HG03565 (cell line): Measurements from ENCODE around the gene CYP2A6.
"Not testable (repeated sequence)": the region's sequence is repeated elsewhere in the genome, so short reads cannot be mapped to it uniquely, and the experiment has no call there.

Experiments
- ATAC-seq: cut with Tn5 transposase; IDR thresholded peaks from one replicate; pipeline ENCODE4 v1.9.1; 2021; ENCODE audit warnings: mild to moderate bottlenecking, moderate library complexity; ENCODE audit not compliant: unreplicated experiment

CYP2A6 gene

DNA sequence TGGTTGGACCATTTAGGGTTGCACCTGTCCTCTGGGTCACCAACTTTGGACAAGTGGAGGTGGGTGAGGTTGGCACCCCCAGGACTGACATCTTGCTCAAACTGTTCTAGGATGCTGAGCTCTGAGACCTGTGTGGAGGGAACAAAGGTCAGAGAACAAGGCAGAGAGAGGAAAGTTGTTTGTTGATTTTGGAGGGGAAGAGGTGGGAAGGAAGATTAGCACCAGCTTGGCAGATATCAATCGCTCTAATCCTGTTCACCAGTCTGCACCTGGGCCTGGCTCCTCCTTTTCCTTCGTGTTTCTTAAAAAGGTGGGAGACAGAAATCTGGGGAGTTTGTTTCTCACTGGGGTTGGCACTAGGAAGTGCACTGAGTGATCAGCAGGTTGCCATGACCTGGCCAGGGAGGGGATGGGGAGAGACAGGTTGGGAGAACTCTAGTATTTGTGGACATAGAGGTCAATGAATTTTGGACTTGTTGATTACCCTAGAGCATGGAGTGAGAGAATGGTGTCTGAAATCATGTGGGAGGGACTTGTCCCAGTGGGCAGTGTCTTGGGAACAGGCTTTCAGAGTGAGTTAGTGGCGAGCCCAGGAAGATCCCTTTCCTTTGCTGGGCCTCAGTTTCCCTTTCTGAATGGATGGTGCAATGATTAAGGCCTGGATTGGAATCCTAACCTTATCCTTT lies 2.4 kb upstream of the CYP2A6 start:
- not testable (repeated sequence) for ATAC-seq

DNA sequence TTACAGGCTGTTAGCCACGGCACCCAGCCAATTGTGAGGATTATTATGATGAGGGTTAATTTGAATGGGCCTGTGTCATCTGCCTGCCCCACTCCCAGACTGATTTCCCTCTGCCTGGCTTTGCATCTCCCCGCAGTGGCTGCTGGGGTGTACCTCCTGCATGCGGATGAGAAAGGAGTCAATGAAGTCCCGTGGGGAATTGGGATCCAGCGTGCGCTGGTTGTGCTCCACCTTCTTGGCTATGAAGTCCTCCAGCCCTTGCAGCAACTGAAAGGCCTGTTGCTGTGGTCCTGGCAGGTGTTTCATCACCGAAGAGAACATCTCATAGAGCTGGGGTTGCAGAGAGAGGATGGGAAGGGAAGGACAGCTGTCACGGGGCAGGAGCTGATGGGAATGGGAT lies 3.5 kb downstream of the CYP2A6 start:
- not testable (repeated sequence) for ATAC-seq

DNA sequence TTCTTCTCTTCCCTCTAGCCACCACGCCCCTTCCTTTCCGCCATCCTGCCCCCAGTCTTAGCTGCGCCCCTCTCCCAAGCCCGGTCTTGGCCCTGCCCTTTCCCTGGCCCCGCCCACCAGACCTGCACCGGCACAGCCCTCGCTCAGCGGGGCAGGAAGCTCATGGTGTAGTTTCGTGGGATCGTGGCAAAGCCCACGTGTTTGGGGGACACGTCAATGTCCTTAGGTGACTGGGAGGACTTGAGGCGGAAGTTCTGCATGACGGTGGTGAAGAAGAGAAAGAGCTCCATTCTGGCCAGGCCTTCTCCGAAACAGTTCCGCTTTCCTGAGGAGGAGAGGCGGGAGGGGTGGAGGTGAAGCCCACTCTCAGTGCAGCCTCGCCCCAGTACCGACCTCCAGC lies 6.6 kb downstream of the CYP2A6 start:
- ATAC-seq = peak; percentile 51

DNA sequence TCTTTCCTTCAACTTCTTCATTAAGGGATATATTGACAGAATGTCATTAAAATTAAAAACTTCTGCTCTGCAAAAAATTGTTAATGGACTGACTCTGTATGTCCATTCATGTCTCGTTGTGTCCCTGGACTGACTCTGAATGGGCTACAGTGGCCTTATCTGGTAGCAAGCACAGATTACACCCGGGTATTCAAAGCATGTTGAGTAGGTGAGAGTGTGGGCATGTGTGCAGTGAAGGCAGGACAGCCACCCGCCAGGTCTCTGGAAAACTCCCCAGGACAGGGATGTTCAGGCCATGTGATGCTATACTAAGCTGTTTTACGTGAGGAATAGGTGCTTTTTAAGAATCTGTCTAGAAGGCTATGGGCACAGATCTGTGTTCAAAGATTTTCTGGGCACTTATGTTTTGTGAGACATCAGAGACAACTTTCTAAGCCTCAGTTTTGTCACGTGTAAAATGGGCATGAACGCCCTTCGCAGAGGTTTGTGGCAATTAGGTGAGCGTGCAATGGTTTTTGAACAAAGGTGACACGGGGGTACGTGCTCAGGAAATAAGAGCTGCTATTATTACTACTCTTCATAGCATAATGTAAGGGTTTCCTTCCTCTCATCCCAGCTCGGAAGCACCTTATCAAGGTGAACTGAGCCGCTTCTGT lies 7.1 kb downstream of the CYP2A6 start:
- not testable (repeated sequence) for ATAC-seq

DNA sequence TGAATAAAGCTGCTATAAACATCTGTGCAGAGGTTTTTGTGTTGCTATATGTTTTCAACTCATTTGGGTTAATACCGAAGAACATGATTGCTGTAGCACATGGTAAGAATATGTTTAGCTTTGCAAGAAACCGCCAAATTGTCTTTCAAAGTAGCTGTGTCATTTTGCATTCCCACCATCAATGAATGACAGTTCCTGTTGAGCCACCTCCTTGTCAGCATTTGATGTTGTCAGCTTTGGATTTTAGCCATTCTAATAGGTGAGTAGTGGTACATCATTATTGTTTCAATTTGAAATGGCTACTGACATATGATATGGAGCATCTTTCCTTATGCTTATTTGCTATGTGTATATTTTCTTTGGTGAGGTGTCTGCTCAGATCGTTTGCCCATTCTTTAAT lies 8.2 kb downstream of the CYP2A6 start:
- not testable (repeated sequence) for ATAC-seq

DNA sequence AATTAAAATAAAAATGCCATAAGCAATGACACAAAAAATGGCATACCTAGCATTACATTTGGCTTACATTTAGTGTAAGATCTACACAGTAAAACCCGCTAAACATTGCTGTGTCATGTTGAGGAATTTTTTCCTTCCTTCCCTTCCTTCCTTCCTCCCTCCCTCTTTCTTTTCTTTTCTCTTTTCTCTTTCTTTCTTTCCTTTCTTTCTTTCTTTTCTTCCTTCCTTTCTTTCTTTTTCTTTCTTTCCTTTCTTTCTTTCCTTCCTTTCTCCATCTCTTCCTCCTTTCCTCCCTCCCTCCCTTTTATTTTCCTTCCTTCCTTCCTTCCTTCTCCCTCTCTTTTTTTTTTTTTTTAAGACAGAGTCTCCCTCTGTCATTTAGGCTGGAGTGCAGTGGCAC lies 11.8 kb downstream of the CYP2A6 start:
- not testable (repeated sequence) for ATAC-seq

DNA sequence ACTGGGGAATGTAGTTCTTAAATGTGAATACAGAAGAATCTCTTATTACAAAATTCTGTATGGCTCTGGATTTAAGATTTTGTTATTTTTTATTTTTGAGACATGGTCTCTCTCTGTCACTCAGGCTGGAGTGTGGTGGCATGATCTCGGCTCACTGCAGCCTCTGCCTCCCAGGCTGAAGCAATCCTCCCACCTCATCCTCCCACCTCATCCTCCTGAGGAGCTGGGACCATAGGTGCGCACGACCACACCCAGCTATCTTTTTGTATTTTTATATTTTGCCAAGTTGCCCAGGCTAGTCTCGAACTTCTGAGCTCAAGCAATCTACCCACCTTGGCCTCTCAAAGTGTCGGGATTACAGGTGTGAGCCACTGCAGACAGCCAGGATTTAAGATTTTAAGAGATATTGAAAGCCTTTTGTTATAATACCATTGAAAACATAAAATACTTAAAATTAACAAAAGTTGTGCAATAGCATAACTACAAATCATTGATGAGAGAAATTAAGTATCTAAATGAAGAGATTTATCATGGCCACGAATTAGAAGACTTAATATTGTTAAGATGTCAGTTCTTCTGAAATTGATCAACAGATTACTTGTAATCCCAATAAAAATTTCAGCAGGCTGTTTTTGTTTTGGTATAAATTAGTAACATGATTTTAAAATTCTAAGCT lies 13.4 kb downstream of the CYP2A6 start:
- ATAC-seq = no peak

DNA sequence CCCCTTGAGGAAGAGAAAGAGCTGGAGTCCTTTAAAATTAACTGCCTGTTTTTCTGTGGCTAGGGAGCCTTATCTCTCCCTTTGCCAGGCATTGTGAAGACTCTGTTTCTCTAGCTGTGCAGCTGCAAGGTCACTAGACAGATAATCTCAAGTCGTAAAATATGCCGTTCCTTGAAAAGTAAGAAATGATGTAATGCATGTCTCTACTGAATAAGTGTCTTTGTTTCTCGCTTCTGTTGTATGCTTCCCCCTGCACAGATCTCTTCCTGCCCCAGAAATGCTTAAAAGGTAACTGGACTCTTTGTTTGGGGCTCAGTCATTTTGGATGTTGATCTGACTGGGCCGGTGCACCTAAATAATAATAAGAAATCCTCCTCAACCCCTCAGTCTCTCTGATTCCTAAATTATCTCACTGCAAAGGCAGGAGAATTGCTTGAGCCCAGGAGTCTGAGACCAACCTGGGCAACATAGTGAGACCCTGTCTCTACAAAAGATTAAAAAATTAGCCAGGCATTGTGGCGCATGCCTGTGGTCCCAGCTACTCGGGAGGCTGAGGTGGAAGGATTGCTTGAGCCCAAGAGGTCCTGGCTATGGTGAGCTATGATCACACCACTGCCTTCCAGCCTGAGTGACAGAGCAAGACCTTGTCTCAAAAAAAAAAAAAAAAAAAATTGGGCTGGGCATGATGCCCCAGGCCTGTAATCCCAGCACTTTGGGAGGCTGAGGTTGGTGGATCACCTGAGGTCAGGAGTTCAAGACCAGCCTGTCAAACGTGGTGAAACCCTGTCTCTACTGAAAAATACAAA lies 16.3 kb downstream of the CYP2A6 start:
- not testable (repeated sequence) for ATAC-seq

DNA sequence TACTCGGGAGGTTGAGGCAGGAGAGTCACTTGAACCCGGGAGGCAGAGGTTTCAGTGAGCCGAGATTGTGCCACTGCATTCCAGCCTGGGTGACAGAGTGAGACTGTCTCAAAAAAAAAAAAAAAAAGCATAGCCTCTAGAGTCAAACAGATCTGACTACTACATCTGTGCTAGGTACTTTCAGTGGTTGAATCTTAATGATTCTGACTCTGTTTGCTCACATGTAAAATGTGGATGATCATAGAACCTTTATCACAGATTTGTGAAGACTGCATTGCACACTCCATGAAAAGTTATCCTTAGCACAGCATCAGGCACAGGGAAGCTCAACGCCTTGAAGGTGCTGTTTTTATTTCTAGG lies 17.8 kb downstream of the CYP2A6 start:
- ATAC-seq = not testable (repeated sequence)

DNA sequence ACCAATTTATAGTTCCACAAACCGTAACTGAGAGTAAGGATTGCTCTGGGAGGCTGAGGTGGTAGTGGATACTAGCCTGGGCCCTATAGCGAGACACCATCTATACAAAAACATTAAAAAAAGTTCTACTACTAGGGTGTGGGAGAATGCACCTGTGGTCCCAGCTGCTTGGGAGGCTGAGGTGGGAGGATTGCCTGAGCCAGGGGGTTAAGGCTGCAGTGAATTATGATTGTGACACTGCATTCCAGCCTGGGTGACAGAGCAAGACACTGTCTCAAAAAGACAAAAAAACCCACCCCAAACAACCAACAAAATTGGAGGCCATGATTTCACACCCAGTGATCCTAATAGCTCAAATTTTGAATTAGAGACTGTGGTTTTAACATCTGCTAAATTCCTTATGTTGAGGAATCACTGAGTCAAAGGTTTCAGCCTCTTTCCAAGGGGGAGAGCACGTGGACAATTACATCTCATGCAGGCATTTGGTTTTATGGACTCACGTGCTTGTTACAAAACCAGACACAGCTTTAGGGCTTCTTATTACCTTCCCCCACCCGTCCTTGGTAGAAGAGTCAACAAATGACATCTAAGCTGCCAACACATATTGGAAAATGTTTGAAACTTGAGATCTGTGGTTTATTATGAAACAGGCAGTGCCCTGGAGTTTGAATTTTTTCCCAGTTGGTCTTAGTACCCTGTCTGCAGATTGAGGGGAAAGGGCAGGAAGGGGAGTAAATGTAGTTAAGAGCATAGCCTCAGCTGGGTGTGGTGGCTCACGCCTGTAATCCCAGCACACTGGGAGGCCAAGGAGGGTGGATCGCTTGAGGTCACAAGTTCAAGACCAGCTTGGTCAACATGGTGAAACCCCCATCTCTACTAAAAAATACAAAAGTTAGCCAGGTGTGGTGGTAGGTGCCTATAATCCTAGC lies 18.5 kb downstream of the CYP2A6 start:
- no peak for ATAC-seq

DNA sequence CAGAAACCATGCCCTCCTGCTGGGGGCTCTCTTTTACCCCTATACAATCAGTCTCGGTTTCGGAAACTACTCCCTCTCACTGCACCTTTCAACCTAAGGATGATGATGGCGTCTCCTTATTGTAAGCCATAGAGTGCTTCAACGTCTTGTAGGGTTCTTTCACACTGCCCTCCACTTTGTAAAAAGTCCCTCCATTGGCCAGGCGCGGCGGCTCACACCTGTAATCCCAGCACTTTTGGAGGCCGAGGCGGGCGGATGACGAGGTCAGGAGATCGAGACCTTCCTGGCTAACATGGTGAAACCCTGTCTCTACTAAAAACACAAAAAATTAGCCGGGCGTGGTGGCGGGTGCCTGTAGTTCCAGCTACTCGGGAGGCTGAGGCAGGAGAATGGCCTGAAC lies 19.5 kb downstream of the CYP2A6 start:
- not testable (repeated sequence) for ATAC-seq

DNA sequence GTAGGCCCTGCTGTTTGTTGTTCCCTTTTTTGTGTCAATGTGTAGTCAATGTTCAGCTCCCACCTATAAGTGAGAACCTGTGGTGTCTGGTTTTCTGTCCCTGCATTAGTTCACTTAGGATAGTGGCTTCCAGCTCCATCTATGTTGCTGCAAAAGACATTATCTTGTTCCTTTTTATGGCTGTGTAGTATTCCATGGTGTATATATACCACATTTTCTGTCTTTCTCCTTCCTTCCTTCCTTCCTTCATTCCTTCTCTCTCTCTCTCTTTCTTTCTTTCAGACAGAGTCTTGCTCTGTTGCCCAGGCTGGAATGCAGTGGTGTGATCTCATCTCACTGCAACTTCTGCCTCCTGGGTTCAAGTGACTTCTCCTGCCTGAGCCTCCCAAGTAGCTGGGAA lies 21.0 kb downstream of the CYP2A6 start:
- no peak for ATAC-seq

DNA sequence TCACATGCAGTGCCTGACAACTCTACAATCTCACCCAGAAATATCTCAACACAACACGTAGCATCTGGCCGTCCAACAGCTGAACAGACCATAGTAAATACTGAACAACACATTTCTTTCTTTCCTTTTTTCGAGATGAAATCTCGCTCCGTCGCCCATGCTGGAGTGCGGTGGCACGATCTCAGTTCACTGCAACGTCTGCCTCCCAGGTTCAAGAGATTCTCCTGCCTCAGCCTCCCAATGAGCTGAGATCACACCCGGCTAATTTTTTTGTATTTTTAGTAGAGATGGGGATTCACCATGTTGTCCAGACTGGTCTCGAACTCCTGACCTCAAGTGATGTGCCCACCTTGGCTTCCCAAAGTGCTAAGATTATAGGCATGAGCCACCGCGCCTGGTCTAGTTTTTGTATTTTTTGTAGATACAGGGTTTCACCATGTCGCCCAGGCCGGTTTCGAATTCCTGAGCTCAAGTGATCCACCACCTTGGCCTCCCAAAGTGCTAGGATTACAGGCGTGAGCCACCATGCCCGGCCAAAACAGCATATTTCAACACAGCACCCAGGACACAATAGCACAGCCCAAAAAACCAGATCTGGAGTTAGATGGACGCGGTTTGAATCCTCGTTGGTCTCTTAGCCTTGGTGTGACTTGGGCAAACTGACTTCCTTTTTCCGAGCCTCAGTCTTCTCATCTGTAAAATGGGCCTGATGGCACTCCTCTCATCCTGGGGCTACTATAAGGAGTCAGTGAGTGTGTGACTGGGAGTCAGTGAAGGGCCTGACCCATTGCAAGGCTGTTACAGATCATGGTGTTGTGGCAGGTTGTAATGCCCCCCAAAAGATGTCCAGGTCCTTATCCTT lies 22.6 kb downstream of the CYP2A6 start:
- ATAC-seq = no peak

DNA sequence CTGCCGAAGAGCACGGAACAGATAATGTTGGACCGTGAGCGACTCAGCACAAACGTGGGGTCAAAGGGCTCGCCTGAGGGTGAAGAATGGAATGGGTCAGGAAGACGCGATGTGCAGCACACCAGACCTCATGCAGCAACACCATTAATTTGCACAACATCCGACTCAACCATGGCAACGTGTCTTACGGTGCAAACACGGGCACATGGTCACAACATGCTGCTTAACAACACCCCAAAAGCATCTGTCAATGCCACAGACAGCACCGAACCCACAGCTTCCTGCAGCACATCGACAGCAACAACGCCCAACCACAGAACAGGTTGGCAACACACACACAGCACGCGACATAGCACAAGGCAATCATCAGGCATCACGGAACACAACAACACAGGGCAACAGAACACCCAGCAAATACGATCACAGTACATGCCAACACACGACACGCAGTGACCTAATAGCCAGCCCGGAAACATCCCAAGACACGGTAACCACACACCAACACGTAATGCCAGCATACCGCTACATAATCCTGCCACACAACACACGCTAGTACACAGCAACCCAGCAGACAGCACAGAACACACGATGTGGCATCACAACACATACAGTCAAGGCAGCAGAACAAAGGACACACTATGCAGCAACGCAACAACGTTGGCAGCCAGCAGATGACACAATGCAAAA lies 23.4 kb downstream of the CYP2A6 start:
- not testable (repeated sequence) for ATAC-seq

DNA sequence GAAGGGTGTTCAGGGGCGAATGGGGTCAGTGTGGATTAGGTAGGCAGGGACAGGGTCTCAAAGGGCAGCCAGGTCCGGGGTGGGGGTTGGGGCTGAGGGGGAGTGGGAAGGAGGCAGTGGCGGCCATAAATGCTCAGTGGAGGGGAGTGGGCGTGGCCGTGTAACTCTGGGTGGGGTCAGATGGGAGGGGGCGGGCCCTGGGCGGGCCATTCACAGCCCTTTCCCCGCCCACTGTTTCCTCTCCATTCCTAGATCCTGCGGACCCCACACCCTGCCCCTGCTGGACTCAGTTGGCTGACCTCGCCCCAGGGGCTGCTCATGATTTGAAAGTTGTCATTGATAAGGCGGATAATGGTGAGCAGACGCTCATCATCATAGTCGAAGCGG lies 23.9 kb downstream of the CYP2A6 start:
- not testable (repeated sequence) for ATAC-seq

DNA sequence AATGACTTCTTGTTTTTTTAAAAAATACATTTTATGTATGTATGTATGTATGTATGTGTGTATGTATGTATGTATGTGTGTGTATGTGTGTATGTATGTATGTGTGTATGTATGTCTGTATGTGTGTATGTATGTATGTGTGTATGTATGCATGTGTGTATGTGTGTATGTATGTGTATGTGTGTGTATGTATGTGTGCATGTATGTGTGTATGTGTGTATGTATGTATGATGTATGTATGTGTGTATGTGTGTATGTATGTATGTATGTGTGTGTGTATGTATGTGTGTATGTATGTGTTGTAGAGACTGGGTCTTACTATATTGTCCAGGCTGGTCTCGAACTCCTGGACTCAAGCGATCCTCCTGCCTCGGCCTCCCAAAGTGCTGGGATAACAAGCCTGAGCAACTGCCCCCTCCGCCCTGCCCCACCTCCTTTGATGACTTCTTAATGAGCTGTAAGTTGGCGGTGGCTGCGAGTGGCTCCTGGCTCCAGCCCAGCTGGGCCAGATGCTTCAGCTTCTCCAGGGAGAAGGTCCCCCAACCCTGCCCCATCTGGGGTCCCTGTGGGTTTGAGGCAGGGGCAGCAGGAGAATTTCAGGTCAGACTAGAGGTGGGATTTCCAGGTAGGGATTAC lies 24.7 kb downstream of the CYP2A6 start:
- ATAC-seq = not testable (repeated sequence)

DNA sequence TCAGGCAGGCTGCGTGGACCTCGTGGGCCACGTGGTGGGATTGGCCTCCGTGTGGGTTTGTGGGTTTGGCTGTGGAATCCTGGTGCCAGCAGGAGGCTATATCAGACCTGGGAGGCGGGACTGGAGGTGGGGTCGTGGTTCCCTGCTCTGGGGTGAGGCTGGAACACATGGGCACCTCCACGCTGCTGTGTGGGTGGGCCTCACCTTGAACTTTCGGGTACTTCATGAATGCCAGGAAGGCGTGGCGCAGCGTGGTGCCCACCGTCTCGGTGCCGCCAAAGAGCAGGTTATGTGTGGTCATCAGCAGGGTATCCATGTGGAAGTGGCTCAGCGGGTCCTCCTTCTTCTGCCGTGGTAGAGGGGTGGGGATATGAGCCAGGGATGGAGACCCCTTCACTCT lies 25.3 kb downstream of the CYP2A6 start:
- ATAC-seq = not testable (repeated sequence)
